Germinal center (tissue), 1 donor: ENCODE data around the gene SNRNP70.

Source experiments
- DNase-seq: peaks from one replicate; pipeline ENCODE4 v3.0.0; 2012; ENCODE audit warnings: mixed read lengths, low spot score

SNRNP70 gene

DNA sequence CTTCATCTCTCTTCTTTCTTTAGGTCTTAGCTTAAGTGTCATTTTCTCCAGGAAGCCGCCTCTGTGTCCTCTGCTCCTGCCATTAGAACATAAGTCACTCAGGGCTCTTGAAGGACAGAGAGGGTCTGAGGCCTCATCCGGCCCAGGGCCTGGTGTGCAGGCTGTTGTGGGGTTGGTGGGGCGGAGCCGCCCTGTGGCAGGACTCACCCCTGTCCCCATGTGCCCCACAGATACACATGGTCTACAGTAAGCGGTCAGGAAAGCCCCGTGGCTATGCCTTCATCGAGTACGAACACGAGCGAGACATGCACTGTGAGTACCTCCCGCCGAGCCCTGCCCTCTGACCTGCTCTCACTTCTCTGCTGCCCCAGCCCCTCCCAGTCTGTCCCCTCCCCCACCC is 15.9 kb downstream of the SNRNP70 start:
- DNase-seq, result no peak

DNA sequence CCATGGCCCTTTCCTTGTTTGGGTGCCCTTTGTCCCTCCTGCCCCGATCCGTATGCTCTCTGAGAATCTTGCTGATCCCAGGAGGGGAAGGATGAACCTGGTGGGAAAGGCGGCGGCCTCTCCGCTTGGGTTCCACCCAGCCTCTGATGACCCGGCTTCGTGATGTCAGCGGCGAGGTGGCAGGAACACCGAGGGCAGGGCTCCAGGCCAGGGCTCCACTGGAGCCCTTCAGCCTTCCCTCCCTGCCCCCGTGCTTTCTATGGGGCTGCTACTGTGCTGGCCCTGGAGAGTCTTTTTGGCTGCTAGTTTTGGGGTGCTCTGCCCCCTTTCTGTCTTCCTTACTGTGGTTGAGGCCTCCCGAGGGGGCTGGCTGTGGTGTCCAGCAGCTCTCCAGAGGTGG is 17.1 kb downstream of the SNRNP70 start:
- no peak for DNase-seq

DNA sequence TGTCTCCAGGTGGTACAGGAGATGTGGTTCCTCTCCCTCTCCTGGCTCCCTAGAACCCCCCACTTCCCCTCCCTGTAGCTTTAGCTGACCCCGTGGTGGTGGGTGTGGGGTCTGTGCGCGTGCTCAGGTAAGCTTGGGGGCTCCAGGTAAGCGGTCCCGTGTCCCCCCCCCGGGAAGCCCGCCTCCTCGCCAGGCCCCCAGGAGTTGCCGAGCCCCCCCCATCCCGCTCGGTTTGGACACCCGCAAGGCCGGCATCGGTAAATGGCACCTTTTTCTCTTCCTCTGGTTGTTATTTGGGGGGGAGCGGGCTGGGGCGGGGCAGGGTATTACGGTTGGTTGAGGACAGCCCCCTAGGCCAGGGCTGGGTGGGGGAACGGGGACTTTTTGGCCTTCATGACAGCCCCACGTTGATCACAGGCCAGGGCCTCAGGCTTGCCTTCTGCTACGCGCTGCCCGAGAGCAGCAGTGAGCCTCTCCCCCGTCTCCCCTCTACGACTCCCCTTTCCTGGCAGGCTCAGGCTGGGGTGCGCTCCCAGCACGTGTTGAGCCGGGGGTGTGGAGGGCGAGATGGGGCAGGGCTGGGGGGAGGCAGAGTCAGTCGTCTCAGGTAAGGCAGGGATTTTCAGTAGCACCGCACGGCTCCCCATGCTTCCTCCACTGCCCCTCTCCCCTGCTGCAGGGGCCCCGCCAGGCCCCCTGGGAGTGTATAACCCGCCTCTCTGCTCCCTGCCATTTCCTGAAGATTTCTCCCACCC is 18.3 kb downstream of the SNRNP70 start:
- DNase-seq, result no peak

DNA sequence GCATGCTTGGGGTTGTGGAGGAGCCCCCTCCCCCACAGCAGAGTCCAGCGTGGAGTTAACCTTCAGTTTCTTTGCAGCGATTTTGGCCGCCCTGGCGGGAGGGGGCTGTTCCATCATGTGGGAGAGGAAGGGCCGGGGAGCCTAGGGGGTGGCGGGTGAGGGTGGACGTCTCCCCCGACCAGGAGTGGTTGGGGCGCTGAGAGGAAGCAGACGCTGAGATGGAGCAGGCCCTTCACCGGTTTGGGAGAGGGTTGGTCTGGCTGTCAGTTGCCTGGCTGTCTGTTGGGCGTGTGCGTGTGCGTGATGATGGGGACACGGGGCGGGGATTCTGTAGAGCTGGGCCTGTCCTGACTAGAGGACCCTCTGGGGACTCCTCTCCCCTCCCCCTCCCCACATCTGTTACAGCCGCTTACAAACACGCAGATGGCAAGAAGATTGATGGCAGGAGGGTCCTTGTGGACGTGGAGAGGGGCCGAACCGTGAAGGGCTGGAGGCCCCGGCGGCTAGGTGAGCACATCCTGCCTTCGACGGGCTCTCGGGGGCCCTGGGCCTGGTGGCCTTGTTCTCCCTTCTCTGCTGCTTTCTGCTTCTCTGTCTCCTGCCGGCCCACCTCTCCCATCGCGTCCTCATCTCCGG is 19.1 kb downstream of the SNRNP70 start:
- DNase-seq, result no peak

DNA sequence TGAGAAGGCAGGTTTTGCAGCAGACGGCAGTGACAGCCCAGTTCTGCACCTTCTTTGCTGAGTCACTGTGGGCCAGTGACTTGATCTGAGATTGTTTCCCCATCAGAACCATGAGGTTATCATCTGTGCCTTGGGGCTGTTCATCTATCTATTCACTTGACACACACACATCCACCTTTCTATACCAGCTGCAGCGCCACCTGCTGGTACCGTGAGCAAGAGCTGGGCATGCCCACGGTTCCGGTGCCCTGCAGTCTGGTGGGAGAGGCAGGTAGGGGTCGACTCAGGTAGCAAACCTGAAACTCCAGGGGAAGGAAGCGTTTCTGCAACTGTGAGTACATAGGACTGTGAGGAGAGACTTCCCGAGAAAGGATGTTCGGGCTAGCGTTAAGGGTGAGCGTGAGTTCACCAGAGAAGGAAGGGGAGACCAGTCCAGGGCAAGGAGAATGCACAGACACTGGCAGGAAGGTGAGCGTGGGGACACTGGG is 21.4 kb downstream of the SNRNP70 start:
- peak; percentile 55 for DNase-seq

DNA sequence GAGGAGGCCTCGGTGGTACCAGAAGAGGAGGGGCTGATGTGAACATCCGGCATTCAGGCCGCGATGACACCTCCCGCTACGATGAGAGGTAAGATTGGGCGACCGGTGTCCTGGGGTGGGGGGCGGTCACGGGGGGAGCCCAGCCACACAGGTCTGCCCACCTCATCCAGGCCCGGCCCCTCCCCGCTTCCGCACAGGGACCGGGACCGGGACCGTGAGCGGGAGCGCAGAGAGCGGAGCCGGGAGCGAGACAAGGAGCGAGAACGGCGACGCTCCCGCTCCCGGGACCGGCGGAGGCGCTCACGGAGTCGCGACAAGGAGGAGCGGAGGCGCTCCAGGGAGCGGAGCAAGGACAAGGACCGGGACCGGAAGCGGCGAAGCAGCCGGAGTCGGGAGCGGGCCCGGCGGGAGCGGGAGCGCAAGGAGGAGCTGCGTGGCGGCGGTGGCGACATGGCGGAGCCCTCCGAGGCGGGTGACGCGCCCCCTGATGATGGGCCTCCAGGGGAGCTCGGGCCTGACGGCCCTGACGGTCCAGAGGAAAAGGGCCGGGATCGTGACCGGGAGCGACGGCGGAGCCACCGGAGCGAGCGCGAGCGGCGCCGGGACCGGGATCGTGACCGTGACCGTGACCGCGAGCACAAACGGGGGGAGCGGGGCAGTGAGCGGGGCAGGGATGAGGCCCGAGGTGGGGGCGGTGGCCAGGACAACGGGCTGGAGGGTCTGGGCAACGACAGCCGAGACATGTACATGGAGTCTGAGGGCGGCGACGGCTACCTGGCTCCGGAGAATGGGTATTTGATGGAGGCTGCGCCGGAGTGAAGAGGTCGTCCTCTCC is 22.6 kb downstream of the SNRNP70 start:
- DNase-seq, result no peak

DNA sequence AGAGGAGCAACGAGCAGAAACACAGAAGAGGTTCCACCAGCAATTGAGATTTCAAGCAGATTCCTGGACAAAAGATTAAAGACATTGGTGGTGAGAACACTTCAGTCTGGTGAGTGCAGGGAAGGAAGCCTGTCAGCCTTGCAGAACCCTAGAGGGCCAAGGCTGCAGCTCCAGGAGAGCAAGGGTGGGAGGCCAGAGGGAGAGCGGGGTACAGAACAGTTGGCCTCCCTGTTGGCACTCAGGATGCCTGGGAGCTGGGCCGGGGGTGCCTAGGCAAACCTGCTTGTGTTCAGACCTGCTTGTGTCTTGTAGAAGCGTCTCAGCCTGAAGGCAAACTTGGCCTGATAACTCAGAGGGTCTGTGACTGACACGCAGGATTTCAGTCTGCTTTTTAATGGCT is 23.8 kb downstream of the SNRNP70 start:
- no peak for DNase-seq

DNA sequence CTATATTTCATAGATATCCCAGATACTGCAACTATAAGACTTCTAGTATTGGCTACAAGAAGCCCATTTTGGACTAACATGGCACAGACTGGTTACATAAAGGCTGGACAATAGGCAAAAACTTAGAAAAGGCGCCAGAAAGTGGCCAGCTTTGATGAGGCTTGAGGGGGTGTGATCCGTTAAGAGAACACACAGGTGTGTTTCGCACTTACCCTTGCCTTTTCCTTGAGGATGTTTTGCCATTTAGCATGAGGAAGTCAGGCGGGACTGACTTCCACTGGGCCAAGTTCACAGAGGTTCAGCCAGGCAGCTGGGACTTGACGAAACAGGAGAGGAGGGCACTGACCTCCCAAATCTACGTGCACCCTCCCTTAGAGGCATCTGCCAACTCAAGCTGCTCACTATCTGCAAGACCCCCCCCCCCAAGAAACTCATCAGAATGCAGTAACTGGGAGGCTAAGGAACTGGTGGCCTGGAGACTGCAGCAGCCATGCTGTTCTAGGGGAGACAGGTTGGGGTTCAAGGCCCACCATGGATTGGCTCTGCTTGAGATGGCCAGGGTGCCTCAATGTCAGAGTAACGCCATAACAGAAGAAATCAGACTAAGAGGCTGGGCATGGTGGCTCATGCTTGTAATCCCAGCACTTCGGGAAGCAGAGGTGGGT is 24.4 kb downstream of the SNRNP70 start:
- no peak for DNase-seq

DNA sequence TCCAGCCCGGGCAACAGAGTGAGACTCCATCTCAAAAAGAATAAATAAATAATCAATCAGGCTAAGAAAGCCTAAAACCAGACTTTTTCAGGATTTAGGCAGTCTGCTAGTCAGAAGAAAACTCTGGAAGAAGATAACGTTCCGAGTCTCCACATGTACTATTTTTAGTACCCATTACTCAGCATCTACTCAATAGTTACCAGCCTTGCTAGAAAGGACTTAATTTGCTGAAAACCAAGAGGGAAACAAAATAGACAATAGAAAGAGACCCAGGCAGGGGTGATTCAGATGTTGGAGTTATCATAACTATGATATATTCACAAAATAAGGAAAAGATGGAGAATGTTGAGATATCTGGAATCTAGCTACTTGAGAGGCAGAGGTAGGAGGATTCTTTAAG is 25.3 kb downstream of the SNRNP70 start:
- DNase-seq, result no peak

DNA sequence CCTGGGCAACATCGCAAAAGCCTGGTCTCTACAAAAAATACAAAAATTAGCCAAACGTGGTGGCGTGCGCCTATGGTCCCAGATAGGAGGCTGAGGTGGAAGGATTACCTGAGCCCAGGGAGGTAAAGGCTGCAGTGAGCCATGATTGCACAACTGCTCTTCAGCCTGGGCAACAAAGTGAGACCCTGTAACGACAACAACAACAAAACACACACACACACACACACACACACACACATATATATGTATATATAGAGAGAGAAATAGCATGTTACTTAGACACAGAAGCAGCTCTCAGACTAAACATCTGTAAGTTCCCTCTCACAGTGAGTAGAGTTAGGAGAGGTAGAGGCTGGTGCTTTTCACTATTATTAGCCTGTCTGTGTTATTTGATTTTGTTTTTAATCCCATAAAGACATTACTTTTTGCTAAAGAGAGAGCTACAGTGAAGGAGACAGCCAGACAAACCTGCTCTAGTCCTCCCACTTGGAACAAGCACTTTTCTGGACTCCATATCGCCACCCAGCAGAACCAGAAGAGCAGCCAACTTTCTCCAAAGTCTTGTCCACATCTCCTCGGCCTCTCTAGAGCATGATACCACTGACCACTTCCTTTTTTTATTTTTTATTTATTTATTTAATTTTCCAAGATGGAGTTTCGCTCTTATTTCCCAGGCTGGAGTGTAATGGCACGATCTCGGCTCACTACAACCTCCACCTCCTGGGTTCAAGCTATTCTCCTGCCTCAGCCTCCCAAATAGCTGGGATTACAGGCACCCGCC is 26.2 kb downstream of the SNRNP70 start:
- DNase-seq, result no peak

DNA sequence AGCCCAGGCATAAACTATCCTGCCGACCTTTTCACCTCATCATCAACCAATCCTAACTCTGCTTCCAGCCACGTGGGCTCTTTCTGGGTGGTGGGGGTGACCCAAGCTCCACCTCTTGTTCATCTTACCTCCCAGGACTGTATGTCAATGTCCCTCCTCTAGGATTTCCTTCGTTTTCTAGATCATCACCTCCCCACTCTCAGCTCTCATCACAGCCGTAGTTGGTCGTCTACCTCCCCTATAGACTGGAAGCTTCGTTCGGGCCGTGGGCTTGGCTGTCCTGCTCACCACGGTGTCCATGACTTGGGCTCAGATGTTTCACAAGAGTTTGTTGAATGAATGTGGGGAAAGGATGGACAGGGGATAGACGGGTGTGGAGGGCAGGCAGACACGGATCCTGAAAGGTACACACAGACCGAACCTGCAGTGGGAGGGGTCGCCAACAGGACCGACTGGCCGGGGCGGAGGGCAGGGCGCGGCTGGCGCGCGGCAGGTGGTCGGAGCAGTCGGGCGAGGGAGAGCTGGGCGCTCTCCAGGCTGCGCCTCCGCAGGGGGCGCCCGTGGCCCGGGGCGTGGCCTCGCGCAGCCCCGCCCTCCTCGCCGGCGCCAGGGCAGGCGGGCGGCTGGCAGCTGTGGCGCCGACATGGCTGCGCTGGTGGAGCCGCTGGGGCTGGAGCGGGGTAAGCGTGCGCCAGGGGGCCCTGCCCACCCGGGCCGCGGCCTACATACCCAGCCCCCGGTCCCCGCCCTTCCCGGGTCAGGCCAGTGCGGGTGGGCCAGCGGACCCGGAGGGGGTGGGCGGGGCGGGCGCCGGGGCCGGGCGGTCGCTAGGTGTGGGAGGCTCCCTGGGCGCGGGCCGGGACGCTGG is 28.7 kb downstream of the SNRNP70 start, which contains the start of gene LIN7B:
Gene LIN7B, plus strand, starts transcription at position 609 of the 868 bp plus-strand sequence. Its CDS starts 35 bp downstream, at position 644.
- peak; percentile 92 for DNase-seq

DNA sequence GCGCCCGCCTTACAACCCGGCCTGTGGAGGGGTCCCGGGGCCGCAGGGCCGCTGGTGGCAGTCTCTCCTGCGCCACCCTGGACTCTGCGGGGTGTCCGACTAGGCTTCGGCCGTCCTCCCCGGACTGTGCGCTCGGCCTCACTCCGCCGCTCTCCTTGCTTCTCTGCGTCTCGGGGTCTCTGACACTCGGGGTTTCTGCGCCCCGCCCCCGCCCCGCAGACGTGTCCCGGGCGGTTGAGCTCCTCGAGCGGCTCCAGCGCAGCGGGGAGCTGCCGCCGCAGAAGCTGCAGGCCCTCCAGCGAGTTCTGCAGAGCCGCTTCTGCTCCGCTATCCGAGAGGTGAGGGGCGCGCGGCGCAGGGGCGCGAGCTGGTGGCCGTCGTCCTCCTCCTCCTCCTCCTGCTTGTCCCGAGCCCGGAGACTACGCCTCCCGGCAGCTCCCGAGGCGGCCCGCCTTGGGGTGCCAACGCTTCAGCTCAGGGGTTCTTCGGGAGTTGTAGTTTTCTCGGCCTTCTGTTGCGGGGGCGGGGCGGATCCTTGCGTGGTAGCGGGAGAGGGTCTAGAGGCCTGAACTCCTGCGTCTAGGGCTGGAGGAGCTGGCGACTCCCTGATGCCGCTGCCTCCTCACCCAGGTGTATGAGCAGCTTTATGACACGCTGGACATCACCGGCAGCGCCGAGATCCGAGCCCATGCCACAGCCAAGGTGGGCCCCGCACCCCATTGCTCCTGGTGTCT is 29.5 kb downstream of the SNRNP70 start:
- peak; percentile 34 for DNase-seq

DNA sequence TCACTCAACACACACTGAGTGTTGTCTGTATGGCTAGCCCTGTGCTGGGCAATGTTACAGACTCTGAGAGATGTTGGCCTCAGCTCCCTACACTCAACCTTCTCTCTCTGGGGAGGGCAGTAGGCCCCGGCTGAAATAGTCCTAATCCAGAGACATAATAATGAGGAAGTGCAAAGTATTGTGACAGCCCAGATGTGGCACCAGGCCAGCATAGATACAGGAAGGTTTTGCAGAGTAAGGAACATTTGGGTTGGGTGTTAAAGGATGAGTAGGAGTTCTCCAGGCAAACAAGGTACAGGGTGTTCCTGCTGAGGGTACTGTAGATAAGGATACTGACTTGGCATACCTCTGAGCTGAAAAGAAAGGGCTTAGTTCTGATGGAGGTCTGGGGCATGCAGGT is 31.3 kb downstream of the SNRNP70 start:
- no peak for DNase-seq

DNA sequence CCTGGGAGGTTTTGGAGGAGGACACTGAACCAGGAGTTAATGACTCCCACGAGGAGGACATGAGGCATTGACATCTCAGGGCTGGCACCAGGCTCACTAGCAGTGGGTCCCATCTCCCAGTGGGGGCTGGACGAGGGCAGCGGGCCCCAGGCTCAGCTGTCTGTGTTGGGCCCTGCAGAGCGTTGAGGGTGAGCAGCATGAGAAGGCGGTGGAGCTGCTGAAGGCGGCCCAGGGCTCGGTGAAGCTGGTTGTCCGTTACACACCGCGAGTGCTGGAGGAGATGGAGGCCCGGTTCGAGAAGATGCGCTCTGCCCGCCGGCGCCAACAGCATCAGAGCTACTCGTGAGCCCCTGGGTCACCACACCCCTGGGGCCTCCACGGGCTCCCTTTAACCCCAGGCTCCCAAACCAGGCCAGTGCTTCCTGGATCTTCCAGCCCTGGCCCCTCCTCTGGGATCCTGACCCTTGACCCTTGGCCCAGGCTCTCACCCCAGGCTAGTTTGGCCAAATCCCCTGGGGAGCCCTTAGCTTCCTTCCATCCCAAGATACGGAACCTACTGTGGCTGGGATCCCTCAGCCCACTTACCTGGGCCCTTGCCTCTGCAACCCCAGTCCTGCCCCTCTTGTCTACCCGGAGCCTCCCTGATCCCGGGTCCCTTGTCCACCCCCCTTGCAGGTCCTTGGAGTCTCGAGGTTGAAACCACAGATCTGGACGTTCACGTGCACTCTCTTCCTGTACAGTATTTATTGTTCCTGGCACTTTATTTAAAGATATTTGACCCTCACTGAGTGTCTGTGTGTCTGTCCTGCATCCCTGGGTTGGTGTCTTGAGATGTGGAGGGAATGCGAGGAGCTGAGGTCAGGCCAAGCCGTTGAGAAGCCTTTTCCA is 32.7 kb downstream of the SNRNP70 start:
- no peak for DNase-seq

DNA sequence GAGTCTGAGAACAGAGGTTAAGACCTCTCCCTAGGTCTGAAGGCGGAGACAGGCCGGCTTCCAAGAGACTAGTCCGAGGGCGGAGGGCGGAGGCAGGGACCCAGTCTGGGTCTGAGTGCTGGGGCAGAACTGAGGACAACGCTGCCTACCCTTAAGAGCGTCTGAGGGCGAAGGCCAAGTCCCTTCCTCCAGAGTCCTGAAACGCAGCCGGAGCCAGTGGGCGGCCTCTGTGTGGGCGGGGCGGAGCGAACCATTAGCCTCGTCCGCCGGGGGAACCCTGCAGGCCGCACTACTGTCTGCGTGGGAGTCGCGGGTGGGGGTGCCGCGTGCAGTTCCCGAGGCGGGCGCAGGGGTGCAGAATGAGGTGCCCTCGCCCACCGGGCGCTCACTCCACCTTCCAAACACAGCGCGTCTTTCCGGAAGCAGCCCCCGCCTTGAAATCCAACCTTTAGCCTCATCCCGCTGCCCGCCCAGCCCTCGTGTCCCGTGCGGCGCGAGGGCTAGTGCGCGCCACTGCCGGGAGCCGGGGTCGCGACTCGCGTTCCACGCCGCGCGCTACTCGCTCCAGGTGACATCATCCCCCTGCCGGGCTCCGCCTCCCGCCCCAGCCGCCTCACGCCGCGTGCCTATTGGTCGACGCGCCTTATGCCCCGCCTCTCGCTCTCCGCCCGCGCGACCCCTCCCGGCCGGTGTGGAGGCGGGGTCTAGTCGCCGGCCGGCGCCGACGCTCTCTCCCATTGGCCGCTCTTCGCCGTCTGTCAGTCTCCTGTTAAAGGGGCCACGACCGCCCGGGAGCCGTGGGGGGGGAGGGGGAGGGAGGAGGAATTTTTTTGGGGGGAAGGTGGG is 33.5 kb downstream of the SNRNP70 start, which contains the start of gene C19orf73:
Gene C19orf73, minus strand, starts transcription at position 579 of the 846 bp plus-strand sequence. Its CDS starts 121 bp downstream, at position 458.
- peak; percentile 99 for DNase-seq

DNA sequence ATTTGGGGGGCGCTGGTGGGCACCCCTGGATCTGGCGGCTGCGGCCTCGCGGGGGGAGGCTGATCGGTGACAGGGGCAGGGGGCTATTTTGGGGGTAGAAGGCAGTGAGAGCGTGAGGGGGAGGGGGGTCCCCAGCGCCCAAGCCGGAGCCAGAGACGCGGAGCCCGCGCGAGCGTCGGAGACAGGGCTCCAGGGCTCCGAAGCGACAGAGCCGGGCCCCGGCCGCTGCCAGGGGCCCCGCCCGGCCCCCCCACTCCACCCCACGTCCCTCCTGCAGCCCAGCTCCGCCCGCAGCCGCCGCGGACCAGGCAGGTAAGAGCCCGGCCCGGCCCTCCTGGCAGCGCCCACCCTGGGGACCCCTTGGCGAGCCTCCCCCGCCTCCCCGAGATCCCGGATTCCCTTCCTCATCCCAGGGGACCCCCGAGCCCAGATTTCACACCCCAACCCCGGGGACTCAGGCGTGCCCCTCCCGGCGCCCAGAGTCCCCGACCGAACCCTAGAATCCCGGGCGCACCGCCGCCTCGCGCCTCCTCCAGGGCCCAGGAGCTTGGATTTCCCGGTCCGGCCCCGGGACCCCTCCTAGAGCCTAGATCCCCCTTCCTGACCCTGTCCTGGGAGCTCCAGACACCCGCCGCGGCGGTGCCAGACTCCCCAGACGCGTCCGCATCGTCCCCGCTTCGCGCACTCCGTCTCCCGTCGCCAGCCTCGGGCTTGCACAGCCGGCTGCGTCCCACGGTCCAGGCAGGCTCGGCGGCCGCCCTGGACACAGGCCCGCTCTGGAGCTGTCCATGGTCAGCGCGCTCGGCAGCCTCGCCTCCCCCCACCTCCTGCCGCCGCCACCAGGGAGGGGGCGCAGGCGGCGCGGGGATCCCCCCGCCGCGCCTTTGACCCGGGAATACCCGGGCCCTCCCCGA is 34.4 kb downstream of the SNRNP70 start, which contains the start of gene PPFIA3:
Gene PPFIA3, plus strand, starts transcription at position 134 of the 914 bp plus-strand sequence. CDS start 8,330 bp downstream, outside the sequence.
- peak; percentile 33 for DNase-seq
